PC-9 (cell line): ENCODE results near the gene HSPA1L.

Source experiments
- EZH2 ChIP-seq: fragments of 200-600 bp; sonication (generic); IDR thresholded peaks from 2 replicates; pipeline ENCODE4 v1.8.0; 2017; ENCODE audit warnings: antibody characterized with exemption, low read depth
- TF ChIP-seq, protein P1 (sequence below): fragments of 200-600 bp; sonication (generic); conservative IDR thresholded peaks from 2 replicates; pipeline ENCODE4 v1.6.1; 2017; ENCODE audit warnings: mixed run types, antibody characterized with exemption, mild to moderate bottlenecking, moderate library complexity

- no peak for TF ChIP-seq EZH2
- TF ChIP-seq, protein P1, sequence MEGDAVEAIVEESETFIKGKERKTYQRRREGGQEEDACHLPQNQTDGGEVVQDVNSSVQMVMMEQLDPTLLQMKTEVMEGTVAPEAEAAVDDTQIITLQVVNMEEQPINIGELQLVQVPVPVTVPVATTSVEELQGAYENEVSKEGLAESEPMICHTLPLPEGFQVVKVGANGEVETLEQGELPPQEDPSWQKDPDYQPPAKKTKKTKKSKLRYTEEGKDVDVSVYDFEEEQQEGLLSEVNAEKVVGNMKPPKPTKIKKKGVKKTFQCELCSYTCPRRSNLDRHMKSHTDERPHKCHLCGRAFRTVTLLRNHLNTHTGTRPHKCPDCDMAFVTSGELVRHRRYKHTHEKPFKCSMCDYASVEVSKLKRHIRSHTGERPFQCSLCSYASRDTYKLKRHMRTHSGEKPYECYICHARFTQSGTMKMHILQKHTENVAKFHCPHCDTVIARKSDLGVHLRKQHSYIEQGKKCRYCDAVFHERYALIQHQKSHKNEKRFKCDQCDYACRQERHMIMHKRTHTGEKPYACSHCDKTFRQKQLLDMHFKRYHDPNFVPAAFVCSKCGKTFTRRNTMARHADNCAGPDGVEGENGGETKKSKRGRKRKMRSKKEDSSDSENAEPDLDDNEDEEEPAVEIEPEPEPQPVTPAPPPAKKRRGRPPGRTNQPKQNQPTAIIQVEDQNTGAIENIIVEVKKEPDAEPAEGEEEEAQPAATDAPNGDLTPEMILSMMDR, result no peak
These were observed 32.3 kb upstream of the HSPA1L start for GRCh38 chr6:31847276-31847978.
